B cell (primary cell): ENCODE measurements around the gene LZTR1.

Source experiments
- EZH2 ChIP-seq: IDR thresholded peaks from 2 replicates; pipeline ENCODE4 v1.6.1; 2012; ENCODE audit warnings: borderline replicate concordance, low read depth, mild to moderate bottlenecking, moderate library complexity, low read length; ENCODE audit not compliant: insufficient read depth, poor library complexity, severe bottlenecking
- TF ChIP-seq, protein P1 (sequence below): fragments of 200-600 bp; IDR thresholded peaks from one replicate; pipeline ENCODE4 v1.8.0; 2022; ENCODE audit warnings: antibody characterized with exemption, mild to moderate bottlenecking

DNA sequence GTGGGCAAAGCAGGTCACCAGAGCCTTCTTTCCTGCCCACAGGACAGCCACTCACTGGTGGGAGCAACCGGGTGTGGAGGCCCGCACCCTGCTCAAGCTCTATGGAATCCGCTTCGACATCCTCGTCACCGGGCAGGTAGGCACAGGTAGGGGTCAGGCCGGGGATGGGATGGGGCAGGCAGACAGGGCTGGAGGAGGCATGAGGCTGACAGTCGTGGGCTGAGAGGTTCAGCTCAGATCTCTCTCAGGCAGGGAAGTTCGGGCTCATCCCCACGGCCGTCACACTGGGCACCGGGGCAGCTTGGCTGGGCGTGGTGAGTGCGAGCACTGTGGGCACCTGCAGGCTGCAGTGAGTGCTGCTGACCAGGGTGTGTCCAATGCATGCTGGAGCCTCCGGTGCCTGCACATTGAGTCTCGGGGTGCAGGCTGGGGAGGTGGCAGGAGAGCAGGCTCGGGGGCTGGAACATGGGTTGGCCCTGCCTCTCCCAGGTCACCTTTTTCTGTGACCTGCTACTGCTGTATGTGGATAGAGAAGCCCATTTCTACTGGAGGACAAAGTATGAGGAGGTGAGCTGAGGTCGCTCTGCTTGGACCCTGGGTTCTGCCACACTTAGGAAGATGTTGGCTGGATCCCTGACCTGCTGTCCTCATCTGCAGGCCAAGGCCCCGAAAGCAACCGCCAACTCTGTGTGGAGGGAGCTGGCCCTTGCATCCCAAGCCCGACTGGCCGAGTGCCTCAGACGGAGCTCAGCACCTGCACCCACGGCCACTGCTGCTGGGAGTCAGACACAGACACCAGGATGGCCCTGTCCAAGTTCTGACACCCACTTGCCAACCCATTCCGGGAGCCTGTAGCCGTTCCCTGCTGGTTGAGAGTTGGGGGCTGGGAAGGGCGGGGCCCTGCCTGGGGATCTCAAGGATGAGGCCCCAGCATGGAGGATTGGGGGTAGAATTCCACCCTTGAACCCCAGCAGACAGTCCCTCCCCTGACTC lies 44.0 kb downstream of the LZTR1 start:
- TF ChIP-seq, protein P1, sequence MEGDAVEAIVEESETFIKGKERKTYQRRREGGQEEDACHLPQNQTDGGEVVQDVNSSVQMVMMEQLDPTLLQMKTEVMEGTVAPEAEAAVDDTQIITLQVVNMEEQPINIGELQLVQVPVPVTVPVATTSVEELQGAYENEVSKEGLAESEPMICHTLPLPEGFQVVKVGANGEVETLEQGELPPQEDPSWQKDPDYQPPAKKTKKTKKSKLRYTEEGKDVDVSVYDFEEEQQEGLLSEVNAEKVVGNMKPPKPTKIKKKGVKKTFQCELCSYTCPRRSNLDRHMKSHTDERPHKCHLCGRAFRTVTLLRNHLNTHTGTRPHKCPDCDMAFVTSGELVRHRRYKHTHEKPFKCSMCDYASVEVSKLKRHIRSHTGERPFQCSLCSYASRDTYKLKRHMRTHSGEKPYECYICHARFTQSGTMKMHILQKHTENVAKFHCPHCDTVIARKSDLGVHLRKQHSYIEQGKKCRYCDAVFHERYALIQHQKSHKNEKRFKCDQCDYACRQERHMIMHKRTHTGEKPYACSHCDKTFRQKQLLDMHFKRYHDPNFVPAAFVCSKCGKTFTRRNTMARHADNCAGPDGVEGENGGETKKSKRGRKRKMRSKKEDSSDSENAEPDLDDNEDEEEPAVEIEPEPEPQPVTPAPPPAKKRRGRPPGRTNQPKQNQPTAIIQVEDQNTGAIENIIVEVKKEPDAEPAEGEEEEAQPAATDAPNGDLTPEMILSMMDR, result no peak
- TF ChIP-seq EZH2, result no peak
